ENCODE measurements around the gene TTC12.

The TTC12 gene

GRCh38 chr11:113377681-113378412 is 63.5 kb downstream of the TTC12 start:
- no peak for DNase-seq

GRCh38 chr11:113378692-113379091 is 64.3 kb downstream of the TTC12 start:
- DNase-seq, result no peak

- no peak for DNase-seq
Measured at GRCh38 chr11:113382121-113382520, 67.7 kb downstream of the TTC12 start.

GRCh38 chr11:113384551-113384950 is 70.2 kb downstream of the TTC12 start:
- DNase-seq, result no peak

GRCh38 chr11:113385749-113386148 is 71.4 kb downstream of the TTC12 start:
- DNase-seq, result no peak

GRCh38 chr11:113386866-113387265 is 72.5 kb downstream of the TTC12 start:
- DNase-seq, result no peak

GRCh38 chr11:113387605-113388211 is 73.3 kb downstream of the TTC12 start, which contains the start of gene ANKK1:
Gene ANKK1, plus strand, starts transcription at chr11:113387779. Its CDS starts 106 bp downstream, at chr11:113387885.
- DNase-seq, result no peak

GRCh38 chr11:113389272-113389671 is 74.9 kb downstream of the TTC12 start:
- DNase-seq, result no peak

GRCh38 chr11:113392236-113392921 is 78.0 kb downstream of the TTC12 start:
- DNase-seq, result no peak

GRCh38 chr11:113393501-113393985 is 79.2 kb downstream of the TTC12 start:
- DNase-seq, result no peak

GRCh38 chr11:113394919-113395318 is 80.5 kb downstream of the TTC12 start:
- DNase-seq, result no peak

- no peak for DNase-seq
Measured at GRCh38 chr11:113395782-113396336, 81.5 kb downstream of the TTC12 start.

- no peak for DNase-seq
Measured at GRCh38 chr11:113396690-113397089, 82.3 kb downstream of the TTC12 start.

- DNase-seq, result no peak
Measured at GRCh38 chr11:113397212-113397611, 82.8 kb downstream of the TTC12 start.

- no peak for DNase-seq
Measured at GRCh38 chr11:113397821-113398220, 83.4 kb downstream of the TTC12 start.

GRCh38 chr11:113398669-113399430 is 84.5 kb downstream of the TTC12 start:
- DNase-seq, result no peak

- DNase-seq, result no peak
Measured at GRCh38 chr11:113400631-113401230, 86.3 kb downstream of the TTC12 start.

GRCh38 chr11:113401718-113402117 is 87.3 kb downstream of the TTC12 start:
- DNase-seq, result no peak

GRCh38 chr11:113404859-113405430 is 90.6 kb downstream of the TTC12 start:
- DNase-seq, result no peak

- no peak for DNase-seq
Measured at GRCh38 chr11:113405724-113406478, 91.5 kb downstream of the TTC12 start.

- DNase-seq, result no peak
Measured at GRCh38 chr11:113407163-113407562, 92.8 kb downstream of the TTC12 start.

Data from T-helper 9 cell (primary cell).